GM21619 (cell line): ENCODE results near the gene CCR5.
"Not testable (repeated sequence)": the region's sequence is repeated elsewhere in the genome, so short reads cannot be mapped to it uniquely, and the experiment has no call there.

ENCODE experiments used
- ATAC-seq: cut with Tn5 transposase; IDR thresholded peaks from one replicate; pipeline ENCODE4 v1.9.1; 2021; ENCODE audit not compliant: unreplicated experiment

The CCR5 gene

GRCh38 chr3:46383211-46383950 is 12.6 kb downstream of the CCR5 start:
- no peak for ATAC-seq

GRCh38 chr3:46383951-46384330 is 13.2 kb downstream of the CCR5 start:
- ATAC-seq: no peak

GRCh38 chr3:46386205-46386604 is 15.5 kb downstream of the CCR5 start:
- ATAC-seq: no peak

- not testable (repeated sequence) for ATAC-seq
Measured at GRCh38 chr3:46388847-46389246, 18.1 kb downstream of the CCR5 start.

- ATAC-seq: no peak
Measured at GRCh38 chr3:46389306-46389705, 18.6 kb downstream of the CCR5 start.

- not testable (repeated sequence) for ATAC-seq
Measured at GRCh38 chr3:46391526-46391925, 20.8 kb downstream of the CCR5 start.

- ATAC-seq: no peak
Measured at GRCh38 chr3:46393011-46393410, 22.3 kb downstream of the CCR5 start.

GRCh38 chr3:46393554-46394434 is 23.0 kb downstream of the CCR5 start:
- ATAC-seq: no peak

GRCh38 chr3:46395210-46395661 is 24.5 kb downstream of the CCR5 start:
- no peak for ATAC-seq

- ATAC-seq: no peak
Measured at GRCh38 chr3:46395766-46396530, 25.2 kb downstream of the CCR5 start.

GRCh38 chr3:46397111-46397510 is 26.4 kb downstream of the CCR5 start:
- ATAC-seq: no peak

GRCh38 chr3:46398186-46398955 is 27.6 kb downstream of the CCR5 start:
- no peak for ATAC-seq

GRCh38 chr3:46399098-46399497 is 28.4 kb downstream of the CCR5 start:
- ATAC-seq: no peak

- ATAC-seq: no peak
Measured at GRCh38 chr3:46399557-46399956, 28.8 kb downstream of the CCR5 start.

GRCh38 chr3:46400000-46400734 is 29.4 kb downstream of the CCR5 start:
- no peak for ATAC-seq

- no peak for ATAC-seq
Measured at GRCh38 chr3:46400846-46401245, 30.1 kb downstream of the CCR5 start.

- ATAC-seq: no peak
Measured at GRCh38 chr3:46401579-46401978, 30.8 kb downstream of the CCR5 start.

- ATAC-seq: not testable (repeated sequence)
Measured at GRCh38 chr3:46402902-46403301, 32.2 kb downstream of the CCR5 start.

- no peak for ATAC-seq
Measured at GRCh38 chr3:46405301-46406019, 34.7 kb downstream of the CCR5 start.
